Anterior cingulate cortex (tissue), 58 donors: ENCODE results near the gene KTI12.
"Not testable (repeated sequence)": the region's sequence is repeated elsewhere in the genome, so short reads cannot be mapped to it uniquely, and the experiment has no call there.

Experiments used
- DNase-seq, 58 donors: peaks; one replicate each; lab custom pipeline; 2025; lab: John Stamatoyannopoulos, UW

The KTI12 gene, protein sequence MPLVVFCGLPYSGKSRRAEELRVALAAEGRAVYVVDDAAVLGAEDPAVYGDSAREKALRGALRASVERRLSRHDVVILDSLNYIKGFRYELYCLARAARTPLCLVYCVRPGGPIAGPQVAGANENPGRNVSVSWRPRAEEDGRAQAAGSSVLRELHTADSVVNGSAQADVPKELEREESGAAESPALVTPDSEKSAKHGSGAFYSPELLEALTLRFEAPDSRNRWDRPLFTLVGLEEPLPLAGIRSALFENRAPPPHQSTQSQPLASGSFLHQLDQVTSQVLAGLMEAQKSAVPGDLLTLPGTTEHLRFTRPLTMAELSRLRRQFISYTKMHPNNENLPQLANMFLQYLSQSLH

GRCh38 chr1:52033190-52034049 is at the start of gene KTI12:
KTI12 (minus strand) TSS chr1:52033810; CDS start chr1:52033761, 49 bp downstream.
- peak in 57 of 58 donors; percentile 30 to 92 (median 79) for DNase-seq

DNA sequence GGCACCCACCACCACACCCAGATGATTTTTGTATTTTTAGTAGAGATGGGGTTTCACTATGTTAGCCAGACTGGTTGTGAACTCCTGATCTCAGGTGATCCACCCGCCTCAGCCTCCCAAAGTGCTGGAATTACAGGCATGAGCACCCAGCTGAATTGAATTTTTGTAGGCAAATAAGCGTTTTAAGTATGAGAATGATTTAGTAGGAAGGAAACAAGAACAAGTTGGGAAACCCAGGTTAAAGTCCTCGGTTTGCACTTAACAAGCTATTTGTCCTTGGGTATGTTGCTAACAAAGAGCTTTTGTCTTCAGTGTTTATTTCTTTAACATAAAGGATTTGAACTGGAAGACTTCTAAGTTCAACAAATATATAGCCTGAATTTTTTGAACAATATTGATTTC is 46.4 kb upstream of the KTI12 start:
- no peak for DNase-seq

DNA sequence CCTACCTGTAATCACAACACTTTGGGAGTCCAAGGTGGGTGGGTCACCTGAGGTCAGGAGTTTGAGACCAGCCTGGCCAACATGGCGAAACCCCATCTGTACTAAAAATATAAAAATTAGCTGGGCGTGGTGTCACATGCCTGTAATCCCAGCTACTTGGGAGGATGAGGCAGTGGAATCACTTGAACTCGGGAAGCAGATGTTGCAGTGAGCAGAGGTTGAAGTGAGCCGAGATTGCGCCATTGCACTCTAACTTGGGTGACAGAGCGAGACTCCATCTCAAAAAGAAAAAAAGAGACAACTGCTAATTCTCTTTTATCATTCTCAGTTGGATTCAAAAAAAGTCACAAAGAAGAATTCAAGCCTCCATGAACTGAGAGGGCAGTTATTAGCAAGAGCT is 43.7 kb upstream of the KTI12 start:
- not testable (repeated sequence) for DNase-seq

DNA sequence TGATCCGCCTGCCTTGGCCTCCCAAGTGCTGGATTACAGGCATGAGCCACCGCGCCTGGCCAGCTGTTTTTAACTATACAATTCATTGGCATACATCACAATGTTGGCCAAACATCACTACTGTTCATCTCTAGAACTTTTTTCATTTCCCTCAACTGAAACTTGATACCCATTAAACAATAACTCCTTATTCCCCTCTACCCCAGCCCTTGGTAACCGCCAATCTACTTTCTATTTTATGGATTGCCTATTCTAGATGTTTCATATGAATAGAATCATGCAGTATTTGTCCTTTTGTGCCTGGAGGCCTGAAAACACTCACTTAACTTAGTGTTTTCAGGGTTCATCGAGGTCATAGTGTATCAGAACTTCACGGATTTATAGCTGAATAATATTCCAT is 38.7 kb upstream of the KTI12 start:
- no peak for DNase-seq

DNA sequence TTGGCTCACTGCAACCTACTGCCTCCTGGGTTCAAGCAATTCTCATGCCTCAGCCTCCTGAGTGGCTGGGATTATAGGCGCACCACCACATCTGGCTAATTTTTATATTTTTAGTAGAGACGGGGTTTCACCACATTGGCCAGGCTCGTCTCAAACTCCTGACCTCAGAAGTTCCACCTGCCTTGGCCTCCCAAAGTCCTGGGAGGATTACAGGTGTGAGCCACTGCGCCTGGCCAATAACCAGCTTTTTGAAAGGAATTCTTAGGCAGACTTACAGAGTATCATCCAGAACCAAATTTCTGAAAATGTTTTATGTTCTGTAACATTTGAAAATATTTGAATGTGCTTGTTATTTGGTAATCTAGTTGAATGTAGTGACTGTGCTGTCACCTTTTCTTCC is 37.1 kb upstream of the KTI12 start:
- DNase-seq: no peak

DNA sequence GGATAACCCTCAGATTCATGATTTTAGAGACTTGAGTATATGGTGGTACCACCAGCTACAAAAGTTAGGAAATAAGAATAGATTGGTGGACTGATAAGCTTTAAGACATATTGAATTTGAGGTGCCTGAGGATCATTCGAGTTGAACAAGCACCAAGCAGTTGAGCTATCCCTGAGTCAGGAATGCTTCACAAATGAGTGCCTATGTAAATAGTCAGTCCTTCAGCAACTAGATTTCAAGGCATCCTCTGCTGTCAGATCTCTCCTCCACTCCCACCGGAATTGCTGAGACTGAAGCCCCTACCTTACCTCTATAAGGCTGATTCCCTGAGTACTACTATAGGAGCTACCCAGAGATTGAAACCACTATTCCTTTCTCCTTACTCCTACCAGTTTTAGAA is 29.6 kb upstream of the KTI12 start:
- DNase-seq: no peak

GRCh38 chr1:52060822-52061221 is 27.2 kb upstream of the KTI12 start:
- no peak for DNase-seq

- DNase-seq: no peak
Measured at GRCh38 chr1:52059888-52060287, 26.3 kb upstream of the KTI12 start.

GRCh38 chr1:52059321-52059720 is 25.7 kb upstream of the KTI12 start:
- DNase-seq: no peak

DNA sequence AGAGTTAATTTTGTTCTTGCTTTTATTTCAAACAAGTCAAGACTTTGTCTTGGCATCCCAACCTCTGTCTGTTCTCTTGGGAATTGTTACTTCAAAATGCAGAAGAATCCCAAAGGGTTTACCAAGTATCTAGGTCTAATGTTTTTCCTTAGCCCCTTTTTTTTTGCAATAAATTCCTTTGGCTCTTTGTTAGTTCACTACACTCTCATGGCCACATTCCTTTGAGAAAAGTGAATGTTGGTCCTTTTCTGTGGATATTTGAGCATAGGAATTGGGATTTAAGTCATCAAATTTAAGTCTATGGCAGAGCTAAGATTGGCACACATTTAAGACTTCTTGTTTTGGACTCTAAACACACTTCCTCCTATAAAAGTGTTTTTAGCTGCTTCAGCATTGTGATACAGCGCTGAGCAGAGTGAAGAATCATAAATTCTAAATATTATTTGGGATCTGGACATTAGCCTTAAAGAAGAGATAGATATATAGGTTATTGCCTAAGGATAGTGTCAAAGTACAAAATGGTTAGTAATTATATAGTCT is 24.3 kb upstream of the KTI12 start:
- DNase-seq: no peak

GRCh38 chr1:52057255-52057654 is 23.6 kb upstream of the KTI12 start:
- no peak for DNase-seq

DNA sequence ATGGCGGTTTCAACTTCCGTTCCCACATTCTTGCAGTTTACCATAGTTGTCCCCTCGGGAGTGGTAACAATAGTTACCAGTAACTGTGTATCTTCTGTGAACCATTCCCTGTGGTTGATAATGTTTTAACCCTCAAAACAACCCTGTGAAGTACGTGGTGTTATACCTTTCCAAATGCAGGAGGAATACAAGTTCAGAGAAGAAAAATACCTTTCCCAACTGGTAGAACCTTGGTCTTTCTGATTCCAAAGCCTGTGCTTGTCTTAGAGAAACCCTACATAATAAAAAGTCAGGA is 23.3 kb upstream of the KTI12 start:
- no peak for DNase-seq

- peak; percentile 64 to 98 (median 93) for DNase-seq
Measured at GRCh38 chr1:52056163-52056936, 22.7 kb upstream of the KTI12 start, which contains the start of gene BTF3L4. BTF3L4 (plus strand) TSS chr1:52056295; CDS start chr1:52059848, 3,553 bp downstream.

DNA sequence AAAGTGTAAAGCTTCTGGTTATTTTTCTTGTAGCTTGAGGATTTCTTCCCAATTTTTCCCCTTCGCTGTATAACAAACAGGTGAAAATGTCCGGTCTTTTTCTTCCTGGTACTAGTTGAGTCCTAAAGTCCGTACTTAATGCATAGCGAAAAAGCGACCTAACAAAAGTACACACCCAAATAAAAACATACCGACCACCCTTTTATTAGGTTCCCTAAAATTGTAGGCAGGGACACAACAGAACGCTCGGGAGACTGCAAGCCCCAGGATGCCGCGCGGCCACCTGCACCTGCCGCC is 22.2 kb upstream of the KTI12 start:
- DNase-seq: no peak

DNA sequence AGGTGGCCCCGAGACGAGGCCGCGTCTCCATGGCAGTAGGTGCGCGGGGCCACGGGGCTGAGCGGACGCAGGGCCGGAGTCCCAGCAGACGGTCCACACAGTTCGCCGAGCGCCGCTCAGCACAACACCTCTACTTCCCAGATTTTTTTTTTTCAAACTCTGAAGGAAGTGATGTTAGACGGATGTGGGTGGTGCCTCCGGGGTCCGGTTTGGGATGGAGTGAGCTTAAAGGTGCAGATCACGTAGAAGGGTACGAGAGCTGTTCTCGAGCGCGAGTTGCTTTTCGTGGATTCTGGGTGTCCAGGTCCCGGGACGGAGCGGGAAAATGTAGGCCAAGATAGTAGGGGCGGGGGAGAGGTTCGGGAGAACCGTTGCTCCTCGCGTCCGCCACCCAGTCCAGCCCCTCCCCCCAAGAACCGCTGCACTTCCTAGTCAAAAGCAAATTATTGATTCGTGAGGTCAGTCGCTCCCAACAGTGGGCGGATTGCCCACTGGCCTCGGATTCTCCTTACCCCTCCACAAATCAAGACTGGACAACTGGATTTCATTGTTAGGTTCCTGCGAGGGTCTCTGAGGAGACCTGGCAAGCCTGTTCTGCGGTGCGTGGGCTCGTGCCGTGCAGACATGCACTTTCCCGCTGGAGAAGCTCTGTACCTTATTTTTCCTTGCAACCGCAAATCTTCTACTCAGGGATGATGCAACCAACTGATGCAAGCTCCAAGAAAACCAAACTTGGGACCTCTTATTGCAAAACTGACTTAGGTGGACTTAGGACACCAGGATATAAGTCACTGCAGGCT is 21.7 kb upstream of the KTI12 start, which contains the start of gene TXNDC12:
Gene TXNDC12 (minus strand): TSS at position 126 of the 800 bp plus-strand sequence. CDS start 95 bp downstream, at position 31.
- peak; percentile 14 to 88 (median 74) for DNase-seq

GRCh38 chr1:52054496-52055065 is 21.0 kb upstream of the KTI12 start:
- peak in 1 of 58 donors; percentile 0 for DNase-seq

DNA sequence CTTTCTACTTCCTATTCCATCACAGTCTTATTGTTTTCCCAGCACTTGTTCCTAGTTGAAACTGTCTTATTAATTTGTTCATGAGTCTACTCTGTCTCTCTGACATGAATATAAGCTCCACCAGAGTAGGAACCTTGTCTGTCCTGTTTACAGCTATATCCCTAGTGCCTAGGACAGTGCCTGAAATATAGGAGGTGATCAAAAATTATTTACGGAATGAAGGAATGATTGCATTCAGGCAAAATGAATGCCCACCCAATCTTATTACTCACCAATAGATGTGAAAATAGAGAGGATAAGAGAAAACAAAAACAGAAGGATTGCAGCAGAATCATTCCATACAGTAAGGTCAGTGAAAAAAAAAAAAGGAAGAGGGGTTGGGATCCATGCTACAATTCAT is 20.3 kb upstream of the KTI12 start:
- DNase-seq: no peak

GRCh38 chr1:52049337-52049736 is 15.7 kb upstream of the KTI12 start:
- DNase-seq: not testable (repeated sequence)

- DNase-seq: not testable (repeated sequence)
Measured at GRCh38 chr1:52045666-52046195, 12.1 kb upstream of the KTI12 start.
